ENCODE measurements around the gene PKP3.

- TF ChIP-seq POU2F2 (IDR thresholded peaks at IDR 0.05; ENCODE audit: low read depth, low read length), result no peak
- no peak for TF ChIP-seq POLR2AphosphoS5 (IDR thresholded peaks at IDR 0.05; ENCODE audit: low read depth, low read length)
These were observed 60.0 kb downstream of the PKP3 start for GRCh38 chr11:454043-454442.
